Measurements from ENCODE around the gene SLC17A9. TPM values are rescaled to one million over a fixed set of nuclear protein-coding genes. Genes with fewer than 3 reads are reported as not detected.

The SLC17A9 gene
- total RNA-seq, 1 donor, result 2.0 TPM

DNA sequence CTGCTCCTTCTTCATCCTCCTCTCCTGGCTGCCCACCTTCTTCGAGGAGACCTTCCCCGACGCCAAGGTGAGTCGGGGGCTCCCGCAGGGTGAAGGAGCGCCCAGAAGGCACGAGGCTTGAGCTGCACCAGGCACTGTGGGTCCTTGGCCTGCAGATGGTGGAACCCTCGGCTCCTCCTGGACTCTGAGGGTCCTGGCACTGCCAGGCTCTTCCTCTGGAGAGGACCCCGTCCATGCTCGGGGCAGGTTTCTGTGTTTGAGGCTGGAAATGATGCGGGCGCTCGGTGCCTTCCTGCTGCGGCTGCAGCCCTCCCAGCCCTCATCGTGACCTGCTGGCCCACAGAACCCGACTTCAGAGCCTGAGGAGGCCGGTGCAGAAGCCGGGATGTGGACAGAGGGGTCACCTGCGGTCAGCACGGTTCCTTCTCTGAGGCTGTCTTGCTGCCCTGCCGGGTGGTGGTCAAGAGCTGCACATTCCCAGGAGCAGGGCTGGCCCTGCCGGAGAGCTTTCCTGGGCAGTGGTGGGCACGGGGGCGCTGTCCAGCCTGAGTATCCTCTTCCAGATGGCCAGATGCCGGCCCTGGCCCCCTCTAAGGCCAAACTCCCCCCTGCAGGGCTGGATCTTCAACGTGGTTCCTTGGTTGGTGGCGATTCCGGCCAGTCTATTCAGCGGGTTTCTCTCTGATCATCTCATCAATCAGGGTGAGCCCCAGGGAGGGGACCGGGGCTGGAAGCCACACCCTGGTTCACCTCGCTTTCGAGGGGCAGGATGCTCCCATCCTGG is 11.3 kb downstream of the SLC17A9 start:
- Histone ChIP-seq H3K4me1 (ENCODE audit: insufficient read depth, low read length) (peaks cover 9% of the 10 kb centered on the region), H3K27me3 (ENCODE audit: insufficient read depth, low read length) (no peaks in the 10 kb centered on the region), H3K4me3 (ENCODE audit: low read length) (no peak overlapping the region), H3K9me3 (ENCODE audit: low read depth, low read length) (no peaks in the 10 kb centered on the region)

DNA sequence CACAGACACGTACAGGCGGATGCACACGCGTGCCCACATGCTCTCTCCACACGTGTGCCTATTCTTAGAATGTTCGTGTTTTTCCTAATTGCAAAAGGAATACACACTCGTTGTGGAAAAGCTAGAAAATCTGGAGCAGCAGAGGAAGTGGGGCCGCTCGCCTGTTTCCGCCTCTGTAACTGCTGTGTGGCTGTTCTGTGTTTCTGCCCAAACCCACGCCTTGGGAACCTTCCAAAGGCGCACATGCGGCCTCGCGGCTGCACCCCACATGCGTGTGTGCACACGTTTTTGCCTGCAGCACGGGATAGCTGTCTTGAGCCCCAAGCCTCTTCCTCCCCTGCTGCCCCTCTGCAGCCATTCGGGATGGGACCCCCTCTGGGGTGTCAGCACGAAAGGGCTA is 12.2 kb downstream of the SLC17A9 start:
- Histone ChIP-seq H3K4me3 (ENCODE audit: low read length) (no peak overlapping the region), H3K27me3 (ENCODE audit: insufficient read depth, low read length) (no peaks in the 10 kb centered on the region), H3K4me1 (ENCODE audit: insufficient read depth, low read length) (peaks cover 2% of the 10 kb centered on the region), H3K9me3 (ENCODE audit: low read depth, low read length) (no peaks in the 10 kb centered on the region)

DNA sequence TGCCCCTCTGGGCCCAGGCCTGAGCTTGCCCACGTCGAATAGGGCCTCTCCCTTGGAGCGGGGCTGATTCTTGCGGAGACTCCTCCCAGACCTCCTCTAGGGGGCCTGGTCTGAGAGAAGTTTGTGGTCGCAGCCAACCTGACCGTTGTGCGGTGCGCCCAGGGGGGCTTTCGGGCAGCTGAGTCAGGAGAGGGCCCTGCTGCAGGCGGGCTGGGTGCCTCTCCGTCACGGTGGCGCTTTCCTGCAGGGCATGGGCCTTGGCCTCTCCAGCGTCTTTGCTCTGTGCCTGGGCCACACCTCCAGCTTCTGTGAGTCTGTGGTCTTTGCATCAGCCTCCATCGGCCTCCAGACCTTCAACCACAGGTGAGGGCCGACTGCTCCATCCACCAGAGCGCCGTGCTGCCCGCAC is 12.9 kb downstream of the SLC17A9 start:
- Histone ChIP-seq H3K4me1 (ENCODE audit: insufficient read depth, low read length) (no peaks in the 10 kb centered on the region), H3K9me3 (ENCODE audit: low read depth, low read length) (no peaks in the 10 kb centered on the region), H3K27me3 (ENCODE audit: insufficient read depth, low read length) (no peaks in the 10 kb centered on the region), H3K4me3 (ENCODE audit: low read length) (no peak overlapping the region)

DNA sequence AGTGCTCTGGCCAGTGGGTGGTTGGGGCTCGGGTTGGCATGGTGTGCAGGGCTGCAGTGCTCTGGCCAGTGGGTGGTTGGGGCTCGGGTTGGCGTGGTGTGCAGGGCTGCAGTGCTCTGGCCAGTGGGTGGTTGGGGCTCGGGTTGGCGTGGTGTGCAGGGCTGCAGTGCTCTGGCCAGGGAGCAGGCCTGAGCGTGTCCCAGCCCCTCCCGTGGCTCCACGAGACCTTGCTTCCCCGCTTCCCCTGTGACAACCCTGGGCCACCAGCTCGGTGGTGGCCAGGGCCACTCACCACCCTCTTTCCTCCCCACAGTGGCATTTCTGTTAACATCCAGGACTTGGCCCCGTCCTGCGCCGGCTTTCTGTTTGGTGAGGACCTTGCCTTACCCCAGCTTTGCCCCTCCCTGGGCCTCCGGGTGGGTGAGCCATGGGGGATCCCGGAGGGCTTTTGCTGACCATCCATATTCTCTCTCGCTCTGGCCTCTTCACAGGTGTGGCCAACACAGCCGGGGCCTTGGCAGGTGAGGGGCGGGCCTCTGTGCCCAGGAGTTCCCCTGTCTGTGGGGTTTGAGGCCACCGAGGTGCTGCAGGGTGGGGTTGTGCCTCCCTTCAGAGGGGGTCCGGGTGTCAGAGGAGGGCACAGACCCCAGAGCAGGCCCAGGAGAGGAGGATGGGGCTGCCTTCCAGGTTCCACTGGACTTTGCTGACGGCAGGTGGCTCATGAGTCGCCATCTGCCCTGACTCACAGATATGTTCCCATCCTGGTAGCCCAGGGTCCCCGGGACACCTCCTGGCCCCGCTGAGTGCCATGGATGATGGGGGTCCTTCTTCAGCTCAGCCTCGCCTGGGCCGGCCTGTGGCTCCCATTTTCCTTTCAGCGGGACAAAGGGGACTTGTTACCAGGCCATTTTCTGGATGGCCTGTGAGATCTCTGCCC is 14.0 kb downstream of the SLC17A9 start:
- Histone ChIP-seq H3K27me3 (ENCODE audit: insufficient read depth, low read length) (peaks cover 2% of the 10 kb centered on the region), H3K9me3 (ENCODE audit: low read depth, low read length) (no peaks in the 10 kb centered on the region), H3K4me1 (ENCODE audit: insufficient read depth, low read length) (no peaks in the 10 kb centered on the region), H3K4me3 (ENCODE audit: low read length) (no peak overlapping the region)

DNA sequence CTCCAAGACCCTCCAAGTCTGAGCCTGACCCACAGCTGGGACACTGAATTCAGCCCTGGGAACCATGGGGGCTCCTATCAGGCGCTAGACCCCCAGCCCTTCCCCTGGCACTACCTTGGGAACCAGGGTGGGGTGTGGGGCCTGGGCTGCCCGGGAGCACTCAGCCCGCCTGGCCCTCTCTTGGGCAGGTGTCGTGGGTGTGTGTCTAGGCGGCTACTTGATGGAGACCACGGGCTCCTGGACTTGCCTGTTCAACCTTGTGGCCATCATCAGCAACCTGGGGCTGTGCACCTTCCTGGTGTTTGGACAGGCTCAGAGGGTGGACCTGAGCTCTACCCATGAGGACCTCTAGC is 14.6 kb downstream of the SLC17A9 start:
- Histone ChIP-seq H3K9me3 (ENCODE audit: low read depth, low read length) (no peaks in the 10 kb centered on the region), H3K4me1 (ENCODE audit: insufficient read depth, low read length) (no peaks in the 10 kb centered on the region)

DNA sequence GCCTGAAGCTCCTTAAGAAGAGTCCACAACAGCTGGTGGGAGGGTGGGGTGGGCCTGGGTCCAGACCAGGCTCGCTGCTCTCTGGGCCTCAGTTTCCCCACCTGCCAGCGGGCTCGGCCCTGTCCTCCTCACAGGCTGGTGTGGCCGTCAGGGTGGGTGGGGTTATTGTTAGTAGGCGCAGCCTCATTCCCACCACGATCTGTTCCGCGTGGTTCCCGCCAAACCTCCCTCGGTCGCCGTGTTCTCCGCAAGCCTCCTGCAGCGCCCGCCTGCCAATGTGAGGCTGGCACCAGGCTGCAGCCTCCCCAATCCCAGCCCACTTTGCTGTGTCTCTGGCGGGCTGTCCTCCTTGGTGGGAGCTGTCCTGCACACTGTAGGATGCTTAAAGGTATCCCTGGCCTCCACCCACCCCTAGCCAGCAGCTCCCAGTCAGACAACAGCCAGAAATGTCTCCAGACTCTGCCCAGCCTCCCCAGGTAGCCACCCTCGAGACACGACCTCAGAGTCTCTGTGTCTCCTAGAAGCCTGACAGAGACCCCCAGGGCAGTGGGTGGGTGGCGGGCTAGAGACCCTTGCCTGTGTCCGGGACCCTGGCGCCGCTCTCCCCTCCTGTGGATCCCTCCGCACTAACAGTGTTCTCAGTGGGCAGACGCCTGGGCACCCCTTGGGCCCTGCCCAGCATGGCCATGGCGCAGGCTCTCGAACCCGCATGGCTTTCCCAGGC is 15.3 kb downstream of the SLC17A9 start:
- peaks cover 4% of the 10 kb centered on the region for H3K4me1 ChIP-seq (ENCODE audit: insufficient read depth, low read length)
- no peak overlapping the region for H3K4me3 ChIP-seq (ENCODE audit: low read length)
- peaks cover 7% of the 10 kb centered on the region for H3K27me3 ChIP-seq (ENCODE audit: insufficient read depth, low read length)
- no peaks in the 10 kb centered on the region for H3K9me3 ChIP-seq (ENCODE audit: low read depth, low read length)

More for the DNA sequence above, 14.6 kb downstream of the SLC17A9 start:
- Histone ChIP-seq H3K27me3 (ENCODE audit: insufficient read depth, low read length) (peaks cover 6% of the 10 kb centered on the region), H3K4me3 (ENCODE audit: low read length) (no peak overlapping the region)

DNA sequence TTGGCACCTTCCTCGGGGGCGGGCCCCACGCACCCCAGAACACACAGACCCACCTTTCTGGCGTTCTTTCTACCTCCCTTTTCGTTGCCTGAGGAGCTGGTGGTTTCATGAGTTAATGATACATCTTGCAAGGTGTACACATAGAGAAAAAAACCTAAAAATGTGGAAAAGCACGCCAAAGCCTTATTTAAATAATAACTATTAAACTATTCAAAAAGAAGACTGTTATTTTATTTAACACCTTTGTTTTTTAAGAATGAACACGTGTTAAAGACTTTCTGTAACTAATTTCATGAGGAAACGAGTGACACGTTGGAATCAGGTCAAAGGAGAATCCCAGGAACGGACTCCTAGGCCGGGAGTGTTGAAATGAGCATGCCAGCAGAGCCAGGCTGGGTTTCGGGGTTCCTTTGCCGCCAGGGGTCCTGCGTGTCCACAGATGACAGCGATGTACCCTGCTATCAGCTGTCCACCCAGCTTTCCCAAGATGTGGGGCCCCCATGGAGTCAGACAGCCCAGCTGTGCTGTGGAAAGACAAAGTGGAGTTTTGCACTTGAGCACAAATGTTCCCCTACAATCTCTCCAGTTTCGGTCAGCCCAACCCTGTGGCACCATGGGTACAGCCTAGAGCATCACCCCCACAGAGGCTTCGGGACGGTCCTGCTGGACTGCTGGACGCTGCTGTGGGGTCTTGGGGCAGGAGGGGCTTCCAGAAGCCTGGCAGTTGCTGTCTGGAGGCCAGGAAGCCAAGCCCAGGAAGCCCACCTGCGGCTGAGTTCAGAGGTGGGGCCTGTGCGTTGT is 16.1 kb downstream of the SLC17A9 start:
- Histone ChIP-seq H3K27me3 (ENCODE audit: insufficient read depth, low read length) (peaks cover 12% of the 10 kb centered on the region), H3K9me3 (ENCODE audit: low read depth, low read length) (no peaks in the 10 kb centered on the region), H3K4me1 (ENCODE audit: insufficient read depth, low read length) (peaks cover 10% of the 10 kb centered on the region), H3K4me3 (ENCODE audit: low read length) (no peak overlapping the region)

DNA sequence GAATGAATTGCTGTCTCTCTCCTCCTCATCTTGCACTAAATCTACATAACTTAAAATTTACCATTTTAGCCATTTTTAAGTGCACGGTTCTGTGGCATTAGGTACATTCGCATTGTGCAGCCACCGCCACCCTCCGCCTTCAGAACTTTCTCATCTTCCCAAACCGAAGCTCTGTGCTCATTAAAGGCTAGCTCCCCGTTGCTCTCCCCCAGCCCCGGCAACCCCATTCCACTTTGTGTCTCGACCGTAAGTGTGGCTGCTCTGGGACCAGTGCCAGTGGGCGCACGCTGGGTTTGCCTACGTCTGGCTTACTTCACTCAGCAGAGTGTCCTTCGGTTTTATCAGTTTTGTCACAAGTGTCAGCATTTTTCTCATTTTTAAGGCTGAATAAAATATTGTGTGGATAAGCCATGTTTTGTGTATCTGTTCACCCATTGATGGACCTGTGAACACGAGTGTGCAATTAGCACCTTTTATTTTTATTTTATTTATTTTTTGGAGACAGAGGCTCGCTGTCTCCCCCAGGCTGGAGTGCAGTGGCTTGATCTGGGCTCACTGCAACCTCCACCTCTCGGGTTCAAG is 16.8 kb downstream of the SLC17A9 start:
- Histone ChIP-seq H3K4me1 (ENCODE audit: insufficient read depth, low read length) (peaks cover 10% of the 10 kb centered on the region), H3K9me3 (ENCODE audit: low read depth, low read length) (no peaks in the 10 kb centered on the region), H3K27me3 (ENCODE audit: insufficient read depth, low read length) (peaks cover 17% of the 10 kb centered on the region), H3K4me3 (ENCODE audit: low read length) (no peak overlapping the region)

DNA sequence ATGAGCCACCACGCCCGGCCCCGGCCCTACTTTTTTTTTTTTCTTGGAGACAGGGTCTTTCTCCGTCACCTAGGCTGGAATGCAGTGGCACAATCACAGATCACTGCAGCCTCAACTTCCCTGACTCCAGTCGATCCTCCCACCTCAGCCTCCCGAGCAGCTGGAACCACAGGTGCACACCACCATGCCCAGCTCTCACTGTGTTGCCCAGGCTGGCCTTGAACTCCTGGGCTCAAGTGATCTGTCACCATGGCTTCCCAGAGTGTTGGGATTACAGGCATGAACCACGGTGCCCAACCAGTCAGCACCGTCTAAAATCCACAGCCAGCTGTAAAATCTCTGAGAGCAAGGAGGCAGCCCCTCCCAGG is 17.4 kb downstream of the SLC17A9 start:
- no peak overlapping the region for H3K4me3 ChIP-seq (ENCODE audit: low read length)
- peaks cover 24% of the 10 kb centered on the region for H3K27me3 ChIP-seq (ENCODE audit: insufficient read depth, low read length)
- peaks cover 10% of the 10 kb centered on the region for H3K4me1 ChIP-seq (ENCODE audit: insufficient read depth, low read length)
- H3K9me3 ChIP-seq (ENCODE audit: low read depth, low read length), result no peaks in the 10 kb centered on the region

DNA sequence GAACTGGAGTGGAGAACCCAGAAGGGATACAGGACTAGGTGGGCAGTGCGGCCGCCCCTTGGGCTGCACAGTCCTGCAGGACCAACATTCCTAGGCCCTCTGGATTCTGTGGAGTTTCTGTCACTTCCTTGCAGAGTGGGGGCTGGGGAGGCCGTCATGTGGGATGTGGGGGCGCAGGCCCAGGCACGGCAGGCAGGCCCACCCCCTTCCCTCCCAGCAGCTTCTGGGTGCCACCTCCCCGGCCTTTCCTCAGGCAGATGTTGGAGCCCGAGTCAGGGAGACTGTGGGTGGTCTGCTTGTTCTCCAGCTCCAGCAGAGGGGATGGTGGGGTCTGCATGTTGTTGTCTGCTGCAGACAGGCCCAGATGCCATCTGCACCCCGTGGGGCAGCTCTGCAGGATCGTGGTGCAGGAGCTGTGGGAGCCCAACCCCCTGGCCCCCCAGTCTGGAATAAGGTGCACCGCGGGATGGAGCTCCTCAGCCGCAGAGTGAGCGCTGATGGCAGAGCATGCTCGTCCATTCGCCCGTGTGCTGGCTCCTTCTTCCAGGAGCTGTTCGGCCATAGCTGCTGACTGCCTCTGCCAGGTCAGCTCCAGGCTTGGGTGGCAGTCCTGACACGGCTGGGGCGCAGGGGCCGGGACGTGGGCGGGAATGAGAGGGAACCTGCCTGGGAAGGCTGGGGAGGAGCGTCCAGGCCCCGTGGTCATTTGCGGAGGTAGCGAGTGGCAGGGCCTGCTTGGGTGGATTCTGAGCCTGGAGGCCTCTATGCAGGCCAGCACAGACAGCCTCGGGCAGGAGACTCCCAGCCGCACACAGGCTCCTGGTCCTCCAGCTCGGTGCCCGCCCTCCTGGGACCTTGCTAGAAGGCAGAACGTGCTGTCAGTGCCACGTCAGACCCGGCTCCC is 18.1 kb downstream of the SLC17A9 start:
- Histone ChIP-seq H3K4me3 (ENCODE audit: low read length) (no peak overlapping the region), H3K27me3 (ENCODE audit: insufficient read depth, low read length) (peaks cover 27% of the 10 kb centered on the region), H3K9me3 (ENCODE audit: low read depth, low read length) (no peaks in the 10 kb centered on the region), H3K4me1 (ENCODE audit: insufficient read depth, low read length) (peaks cover 10% of the 10 kb centered on the region)

DNA sequence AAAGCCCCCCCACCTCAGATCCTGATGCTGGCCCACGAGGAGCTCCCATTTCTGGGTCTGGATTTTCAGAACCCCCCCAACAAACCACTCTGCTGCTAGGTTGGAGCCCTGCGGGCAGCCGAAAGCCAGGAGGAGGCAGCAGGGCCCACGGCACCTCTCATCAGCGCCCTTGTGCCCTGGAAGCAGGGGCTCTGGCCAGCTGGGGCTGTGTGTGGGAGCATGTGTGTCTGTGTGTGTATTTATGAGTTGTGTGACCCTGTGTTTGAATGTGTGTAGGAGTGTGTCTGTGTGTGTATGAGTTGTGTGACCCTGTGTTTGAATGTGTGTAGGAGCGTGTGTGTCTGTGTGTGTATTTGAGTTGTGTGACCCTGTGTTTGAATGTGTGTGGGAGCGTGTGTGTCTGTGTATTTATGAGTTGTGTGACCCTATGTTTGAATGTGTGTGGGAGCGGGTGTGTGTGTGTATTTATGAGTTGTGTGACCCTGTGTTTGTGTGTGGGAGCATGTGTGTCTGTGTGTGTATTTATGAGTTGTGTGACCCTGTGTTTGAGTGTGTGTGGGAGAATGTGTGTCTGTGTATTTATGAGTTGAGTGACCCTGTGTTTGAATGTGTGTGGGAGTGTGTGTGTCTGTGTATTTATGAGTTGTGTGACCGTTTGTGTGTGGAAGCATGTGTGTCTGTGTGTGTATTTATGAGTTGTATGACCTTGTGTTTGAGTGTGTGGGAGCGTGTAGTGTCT is 18.9 kb downstream of the SLC17A9 start:
- Histone ChIP-seq H3K4me1 (ENCODE audit: insufficient read depth, low read length) (peaks cover 10% of the 10 kb centered on the region), H3K27me3 (ENCODE audit: insufficient read depth, low read length) (peaks cover 27% of the 10 kb centered on the region), H3K4me3 (ENCODE audit: low read length) (no peak overlapping the region), H3K9me3 (ENCODE audit: low read depth, low read length) (no peaks in the 10 kb centered on the region)

DNA sequence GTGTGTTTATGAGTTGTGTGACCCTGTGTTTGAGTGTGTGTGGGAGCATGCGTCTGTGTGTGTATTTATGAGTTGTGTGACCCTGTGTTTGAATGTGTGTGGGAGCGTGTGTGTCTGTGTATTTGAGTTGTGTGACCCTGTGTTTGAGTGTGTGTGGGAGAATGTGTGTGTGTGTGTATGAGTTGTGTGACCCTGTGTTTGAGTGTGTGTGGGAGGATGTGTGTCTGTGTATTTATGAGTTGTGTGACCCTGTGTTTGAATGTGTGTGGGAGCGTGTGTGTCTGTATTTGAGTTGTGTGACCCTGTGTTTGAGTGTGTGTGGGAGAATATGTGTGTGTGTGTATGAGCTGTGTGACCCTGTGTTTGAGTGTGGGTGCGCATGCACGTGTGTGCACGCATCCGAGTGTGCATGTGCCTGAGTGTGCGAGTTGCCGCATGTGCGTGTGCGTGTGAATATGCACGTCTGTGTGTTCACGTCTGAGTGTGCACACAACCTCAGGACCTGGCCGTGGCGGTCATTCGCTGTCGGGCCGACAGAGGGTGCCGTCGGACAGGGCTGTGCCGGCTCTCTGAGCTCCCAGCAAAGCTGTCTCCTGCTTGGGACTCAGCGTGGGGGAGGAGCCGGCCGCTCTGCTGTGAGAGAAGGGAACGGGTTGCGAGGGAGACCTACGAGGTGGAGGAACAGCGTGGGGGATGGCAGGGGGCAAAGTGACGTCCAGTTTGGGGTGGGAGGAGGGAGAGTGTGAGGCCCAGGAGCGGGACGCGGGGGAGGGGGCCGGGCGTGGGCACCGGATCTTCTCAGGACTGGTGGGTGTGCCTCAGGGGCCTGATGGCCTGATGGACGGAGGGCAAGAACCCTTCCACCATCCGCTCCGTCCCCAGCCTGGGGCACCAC is 19.7 kb downstream of the SLC17A9 start:
- peaks cover 27% of the 10 kb centered on the region for H3K27me3 ChIP-seq (ENCODE audit: insufficient read depth, low read length)
- peaks cover 10% of the 10 kb centered on the region for H3K4me1 ChIP-seq (ENCODE audit: insufficient read depth, low read length)
- no peak overlapping the region for H3K4me3 ChIP-seq (ENCODE audit: low read length)

More for the DNA sequence above, 19.7 kb downstream of the SLC17A9 start:
- no peaks in the 10 kb centered on the region for H3K9me3 ChIP-seq (ENCODE audit: low read depth, low read length)
